A673 (cell line): ENCODE data around the gene SLCO3A1.

Experiments used
- EZH2 ChIP-seq: fragments of 200-600 bp; sonication (generic); IDR thresholded peaks from 2 replicates; pipeline ENCODE4 v1.6.1; 2017; ENCODE audit warnings: borderline replicate concordance, low read depth, mild to moderate bottlenecking, mixed read lengths, antibody characterized with exemption, low read length; ENCODE audit not compliant: poor library complexity, severe bottlenecking
- TF ChIP-seq, protein P1 (sequence below): fragments of 300-800, 200-600 bp; sonication (generic); conservative IDR thresholded peaks from 2 replicates; pipeline ENCODE4 v1.5.1; 2017; ENCODE audit warnings: low read depth, mild to moderate bottlenecking, antibody characterized with exemption, low read length, moderate library complexity, mixed read lengths

DNA sequence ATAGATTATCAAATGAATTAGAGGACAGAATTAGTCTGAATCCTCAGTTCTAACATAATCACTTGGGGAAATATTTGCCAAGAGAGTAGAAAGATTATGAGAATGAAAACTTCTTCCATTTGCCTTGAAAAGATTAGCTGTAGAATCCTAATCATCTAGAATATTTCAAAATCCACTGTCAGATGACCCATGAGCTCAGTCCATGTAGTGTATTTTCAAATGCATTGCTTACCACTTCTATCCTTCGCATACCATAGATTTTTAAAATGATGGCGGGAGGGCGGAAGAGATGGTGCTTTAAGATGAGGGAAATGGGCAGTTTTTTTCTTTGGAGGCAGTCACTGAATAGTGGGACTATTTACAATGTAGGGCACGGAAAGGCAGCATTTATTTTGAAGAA, 136.3 kb downstream of the SLCO3A1 start:
- TF ChIP-seq, protein P1, sequence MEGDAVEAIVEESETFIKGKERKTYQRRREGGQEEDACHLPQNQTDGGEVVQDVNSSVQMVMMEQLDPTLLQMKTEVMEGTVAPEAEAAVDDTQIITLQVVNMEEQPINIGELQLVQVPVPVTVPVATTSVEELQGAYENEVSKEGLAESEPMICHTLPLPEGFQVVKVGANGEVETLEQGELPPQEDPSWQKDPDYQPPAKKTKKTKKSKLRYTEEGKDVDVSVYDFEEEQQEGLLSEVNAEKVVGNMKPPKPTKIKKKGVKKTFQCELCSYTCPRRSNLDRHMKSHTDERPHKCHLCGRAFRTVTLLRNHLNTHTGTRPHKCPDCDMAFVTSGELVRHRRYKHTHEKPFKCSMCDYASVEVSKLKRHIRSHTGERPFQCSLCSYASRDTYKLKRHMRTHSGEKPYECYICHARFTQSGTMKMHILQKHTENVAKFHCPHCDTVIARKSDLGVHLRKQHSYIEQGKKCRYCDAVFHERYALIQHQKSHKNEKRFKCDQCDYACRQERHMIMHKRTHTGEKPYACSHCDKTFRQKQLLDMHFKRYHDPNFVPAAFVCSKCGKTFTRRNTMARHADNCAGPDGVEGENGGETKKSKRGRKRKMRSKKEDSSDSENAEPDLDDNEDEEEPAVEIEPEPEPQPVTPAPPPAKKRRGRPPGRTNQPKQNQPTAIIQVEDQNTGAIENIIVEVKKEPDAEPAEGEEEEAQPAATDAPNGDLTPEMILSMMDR = no peak
- TF ChIP-seq EZH2 = no peak
